ENCODE results near the gene PANX2. TPM values are rescaled to one million over a fixed set of nuclear protein-coding genes. Genes with fewer than 3 reads are reported as not detected.
A peak's percentile ranks its signal among the peaks of the same experiment; 100 is the strongest.

The PANX2 gene
- total and polyA plus RNA-seq, 2 of the 13 experiments (the other 11 are each of a cell fraction or from before 2014, with no cell fraction given), result 0.15 to 1.1 TPM

- TF ChIP-seq SRY (CRISPR knock-in tag; IDR thresholded peaks at IDR 0.05) (no peak), RAD51 (IDR thresholded peaks at IDR 0.05; ENCODE audit: borderline replicate concordance) (peak; percentile 86; the same call in 1 of the 2 replicates), POGK (CRISPR knock-in tag; conservative IDR thresholded peaks at IDR 0.05) (0 out of 2 replicates have a peak, but pooled peaks have one; percentile 34), HNRNPLL (IDR thresholded peaks at IDR 0.05; ENCODE audit: low read depth, low read length, poor library complexity, severe bottlenecking) (peak; percentile 39), HDAC2 (CRISPR knock-in tag; IDR thresholded peaks at IDR 0.05) (peak; percentile 13; the same call in 1 of the 2 replicates), TIGD3 (CRISPR knock-in tag; IDR thresholded peaks at IDR 0.05; ENCODE audit: borderline replicate concordance) (no peak), ZNF646 (CRISPR knock-in tag; IDR thresholded peaks at IDR 0.05) (no peak), ZNF34 (CRISPR knock-in tag; IDR thresholded peaks at IDR 0.05; ENCODE audit: borderline replicate concordance) (no peak), ZNF557 (CRISPR knock-in tag; IDR thresholded peaks at IDR 0.05) (no peak), ZNF788 (CRISPR knock-in tag; IDR thresholded peaks at IDR 0.05; ENCODE audit: borderline replicate concordance) (peak; percentile 55; the same call in 1 of the 2 replicates), ZNF550 (CRISPR knock-in tag; IDR thresholded peaks at IDR 0.05; ENCODE audit: borderline replicate concordance) (no peak), REPIN1 (CRISPR knock-in tag; IDR thresholded peaks at IDR 0.05; ENCODE audit: borderline replicate concordance, low read depth) (peak; percentile 32; the same call in 1 of the 2 replicates), STAG1 (CRISPR knock-in tag; IDR thresholded peaks at IDR 0.05) (peak; percentile 58)
Observed at GRCh38 chr22:50151571-50152537, 18.7 kb upstream of the PANX2 start (continued).

All from HepG2 (cell line).